OCI-LY1 (cell line): ENCODE data around the gene GRK5.

Experiments used
- H2AFZ ChIP-seq: fragments of 200-600 bp; sonication (generic), shearing (Covaris generic); 2 replicates; pipeline ENCODE4 v1.6.0; 2014; ENCODE audit warnings: antibody characterized with exemption, mild to moderate bottlenecking, low read length
- H3F3A ChIP-seq: fragments of 200-600 bp; sonication (generic), shearing (Covaris generic); 2 replicates; pipeline ENCODE4 v1.6.0; 2014; ENCODE audit warnings: mild to moderate bottlenecking, antibody characterized with exemption, low read length, moderate library complexity; ENCODE audit not compliant: insufficient read depth
- H3K27ac ChIP-seq: fragments of 200-600 bp; sonication (generic); 2 replicates; pipeline ENCODE4 v1.5.1; 2014; ENCODE audit warnings: low read length, mixed run types, mild to moderate bottlenecking, low read depth; ENCODE audit not compliant: poor library complexity, severe bottlenecking
- H3K27me3 ChIP-seq: fragments of 200-600 bp; sonication (generic); 2 replicates; pipeline ENCODE4 v1.6.0; 2014; ENCODE audit warnings: antibody characterized with exemption, mild to moderate bottlenecking, low read length, moderate library complexity; ENCODE audit not compliant: insufficient read depth
- H3K36me3 ChIP-seq: fragments of 200-600 bp; sonication (generic); 2 replicates; pipeline ENCODE4 v1.6.1; 2014; ENCODE audit warnings: mild to moderate bottlenecking, antibody characterized with exemption, low read length, moderate library complexity, mixed read lengths; ENCODE audit not compliant: insufficient read depth
- H3K4me1 ChIP-seq: fragments of 200-600 bp; sonication (generic); 2 replicates; pipeline ENCODE4 v1.5.1; 2014; ENCODE audit warnings: mild to moderate bottlenecking, low read length, moderate library complexity; ENCODE audit not compliant: insufficient read depth, severe bottlenecking
- H3K4me2 ChIP-seq: fragments of 200-600 bp; sonication (generic), shearing (Covaris generic); 2 replicates; pipeline ENCODE4 v1.6.1; 2014; ENCODE audit warnings: low read length
- H3K4me3 ChIP-seq: fragments of 200-600 bp; sonication (generic); 2 replicates; pipeline ENCODE4 v1.5.1; 2014; ENCODE audit warnings: low read length, low read depth, mild to moderate bottlenecking, mixed read lengths; ENCODE audit not compliant: poor library complexity, severe bottlenecking
- H3K79me2 ChIP-seq: fragments of 200-600 bp; shearing (Covaris generic); 2 replicates; pipeline ENCODE4 v1.6.1; 2016; ENCODE audit warnings: mixed run types, low read length, mixed read lengths; ENCODE audit not compliant: insufficient read depth
- H3K9ac ChIP-seq: fragments of 200-600 bp; sonication (generic), shearing (Covaris generic); 2 replicates; pipeline ENCODE4 v1.6.1; 2014; ENCODE audit warnings: mild to moderate bottlenecking, low read length, mixed read lengths
- H3K9me2 ChIP-seq: fragments of 200-600 bp; sonication (generic), shearing (Covaris generic); 2 replicates; pipeline ENCODE4 v1.6.1; 2014; ENCODE audit warnings: low read depth, mild to moderate bottlenecking, low read length, mixed read lengths
- H3K9me3 ChIP-seq: fragments of 200-600 bp; shearing (Covaris generic); 2 replicates; pipeline ENCODE4 v1.6.1; 2014; ENCODE audit warnings: low read length, mixed read lengths
- H4K20me1 ChIP-seq: fragments of 200-600 bp; sonication (generic), shearing (Covaris generic); 2 replicates; pipeline ENCODE4 v1.6.0; 2016; ENCODE audit warnings: mild to moderate bottlenecking, low read length; ENCODE audit not compliant: insufficient read depth
- CTCF ChIP-seq: fragments of 200-600 bp; sonication (generic), shearing (Covaris generic); IDR thresholded peaks from 2 replicates; pipeline ENCODE4 v1.5.1; 2017; ENCODE audit warnings: mild to moderate bottlenecking, antibody characterized with exemption, low read length, moderate library complexity, mixed read lengths
- EZH2 ChIP-seq: fragments of 200-600 bp; sonication (generic), shearing (Covaris generic); IDR thresholded peaks from 2 replicates; pipeline ENCODE4 v1.8.0; 2017; ENCODE audit warnings: borderline replicate concordance, mixed run types, mild to moderate bottlenecking, antibody characterized with exemption, low read length, moderate library complexity, mixed read lengths

The GRK5 gene

GRCh38 chr10:119267384-119267783, 60.0 kb downstream of the GRK5 start:
- H3K4me3 ChIP-seq, result no peak overlapping the region
- H3K4me2 ChIP-seq, result no peak overlapping the region
- no peak overlapping the region for H3K9ac ChIP-seq
- 0 out of 2 replicates have a peak, but pooled peaks cover 2% of the 10 kb centered on the region for H3K9me3 ChIP-seq
- peaks cover 4% of the 10 kb centered on the region for H3K27me3 ChIP-seq
- no peak overlapping the region for H3K27ac ChIP-seq
- H3K79me2 ChIP-seq, result no peaks in the 10 kb centered on the region
- H3K36me3 ChIP-seq, result no peaks in the 10 kb centered on the region
- H2AFZ ChIP-seq, result no peak overlapping the region
- H3K4me1 ChIP-seq, result peaks cover 13% of the 10 kb centered on the region
- H3K9me2 ChIP-seq, result no peaks in the 10 kb centered on the region
- no peak for TF ChIP-seq EZH2
- TF ChIP-seq CTCF, result no peak
- H4K20me1 ChIP-seq, result no peaks in the 10 kb centered on the region
- no peaks in the 10 kb centered on the region for H3F3A ChIP-seq

GRCh38 chr10:119268428-119268827, 61.1 kb downstream of the GRK5 start:
- no peak overlapping the region for H3K4me2 ChIP-seq
- H3K9me2 ChIP-seq, result no peaks in the 10 kb centered on the region
- H4K20me1 ChIP-seq, result no peaks in the 10 kb centered on the region
- no peak overlapping the region for H3K4me3 ChIP-seq
- no peak overlapping the region for H3K9ac ChIP-seq
- H3K27ac ChIP-seq, result no peak overlapping the region
- no peaks in the 10 kb centered on the region for H3K9me3 ChIP-seq
- H3K4me1 ChIP-seq, result peaks cover 13% of the 10 kb centered on the region
- H2AFZ ChIP-seq, result no peak overlapping the region
- no peaks in the 10 kb centered on the region for H3K79me2 ChIP-seq
- H3F3A ChIP-seq, result no peaks in the 10 kb centered on the region
- TF ChIP-seq CTCF (no peak), EZH2 (no peak)
- H3K27me3 ChIP-seq, result peaks cover 4% of the 10 kb centered on the region
- H3K36me3 ChIP-seq, result no peaks in the 10 kb centered on the region

GRCh38 chr10:119268871-119269506, 61.6 kb downstream of the GRK5 start:
- Histone ChIP-seq H3K4me2 (no peak overlapping the region), H3K36me3 (no peaks in the 10 kb centered on the region), H3K9me3 (no peaks in the 10 kb centered on the region), H3K4me3 (no peak overlapping the region), H3K79me2 (no peaks in the 10 kb centered on the region), H3K4me1 (peaks cover 13% of the 10 kb centered on the region), H4K20me1 (no peaks in the 10 kb centered on the region), H3K27ac (no peak overlapping the region), H3F3A (no peaks in the 10 kb centered on the region), H3K27me3 (peaks cover 4% of the 10 kb centered on the region), H3K9me2 (no peaks in the 10 kb centered on the region), H2AFZ (no peak overlapping the region), H3K9ac (no peak overlapping the region)
- TF ChIP-seq CTCF, result no peak
- no peak for TF ChIP-seq EZH2
